K562 (cell line): ENCODE measurements around the gene HAX1. TPM values are rescaled to one million over a fixed set of nuclear protein-coding genes. Genes with fewer than 3 reads are reported as not detected.

Experiments used
- BMI1 ChIP-seq: fragments of 150-350 bp; IDR thresholded peaks from 2 replicates; pipeline ENCODE4 v1.6.1; 2014; ENCODE audit warnings: low read length
- ETV1 ChIP-seq: fragments of 450-650 bp; conservative IDR thresholded peaks from 2 replicates; pipeline ENCODE4 v1.6.1; 2016; ENCODE audit warnings: missing genetic modification characterization, control low read depth, low read depth, missing compliant biosample characterization
- FOXJ3 ChIP-seq: sonication (generic); formaldehyde crosslinking; IDR thresholded peaks from 2 replicates; pipeline ENCODE4 v1.4.0; 2020; ENCODE audit warnings: mild to moderate bottlenecking, missing genetic modification reagents
- GTF2A2 ChIP-seq: IDR thresholded peaks from 2 replicates; pipeline ENCODE4 v1.6.1; 2016; ENCODE audit warnings: mild to moderate bottlenecking, missing genetic modification characterization, missing compliant biosample characterization
- HDGF ChIP-seq: fragments of 450-650 bp; IDR thresholded peaks from 2 replicates; pipeline ENCODE4 v1.6.1; 2016
- PHF8 ChIP-seq: fragments of 200-600 bp; sonication (generic); IDR thresholded peaks from 2 replicates; pipeline ENCODE4 v1.6.1; 2012; ENCODE audit warnings: mixed run types, mild to moderate bottlenecking, inconsistent platforms, low read length, moderate library complexity, borderline replicate concordance
- RBBP5 ChIP-seq: fragments of 200-600 bp; sonication (generic); IDR thresholded peaks from 2 replicates; pipeline ENCODE4 v1.6.1; 2012; ENCODE audit warnings: borderline replicate concordance, mild to moderate bottlenecking, low read length, control low read depth, inconsistent platforms; ENCODE audit not compliant: insufficient read depth, poor library complexity, severe bottlenecking
- TSC22D4 ChIP-seq: fragments of 450-650 bp; IDR thresholded peaks from 2 replicates; pipeline ENCODE4 v1.6.1; 2016; ENCODE audit warnings: missing genetic modification characterization, missing biosample characterization, control low read depth
- WHSC1 ChIP-seq: IDR thresholded peaks from one replicate; pipeline ENCODE4 v1.6.1; 2012; ENCODE audit warnings: low read length, control low read depth, inconsistent platforms
- YY1 ChIP-seq, 3 experiments: IDR thresholded peaks; 2 replicates each; pipeline ENCODE4 v1.6.1; 2011; ENCODE audit warnings: low read length in 2 of 3, mild to moderate bottlenecking in 2 of 3, moderate library complexity in 2 of 3, borderline replicate concordance in 1 of 3, control low read depth in 1 of 3, low read depth in 1 of 3; ENCODE audit not compliant: insufficient read depth in 3 of 3, insufficient replicate concordance in 2 of 3, control insufficient read depth in 1 of 3, insufficient read length in 1 of 3; ENCODE audit errors: extremely low read depth in 1 of 3
- ZNF3 ChIP-seq: fragments of 250-450 bp; sonication (Bioruptor Pico); IDR thresholded peaks from 2 replicates; pipeline ENCODE4 v1.5.0; 2021; ENCODE audit warnings: mild to moderate bottlenecking, moderate library complexity
- ZNF75A ChIP-seq: fragments of 450-650 bp; formaldehyde crosslinking; IDR thresholded peaks from 2 replicates; pipeline ENCODE4 v1.4.0; 2020; ENCODE audit warnings: mild to moderate bottlenecking
- ZNF764 ChIP-seq: fragments of 250-450 bp; sonication (Bioruptor Pico); IDR thresholded peaks from 2 replicates; pipeline ENCODE4 v1.4.0; 2020; ENCODE audit warnings: low read depth, mild to moderate bottlenecking, moderate library complexity
- polyA plus RNA-seq, 8 experiments: library from polyadenylated mRNA; depleted of rRNA in 4 of 8; stranded (reverse) in 5 of 8; unstranded in 3 of 8; fragments of >200 nt; fragmentation: Nextera tagmentation in 2 of 8; fragmentation: Illumina TruSeq in 1 of 8; extraction: Ambion mirVana in 2 of 8; extraction: Trizol in 1 of 8; gene quantifications; 2 replicates each; pipeline versions ENCODE4 v1.2.1 to v1.2.3, GENCODE V29; 2011 to 2014; ENCODE audit warnings: inconsistent platforms in 1 of 8, missing spikeins in 1 of 8
- total RNA-seq, 7 experiments: library from RNA; depleted of rRNA in 6 of 7; stranded (reverse); fragments of >200 nt in 6 of 7; fragmentation: Illumina TruSeq in 2 of 7; extraction: Trizol in 2 of 7; gene quantifications; 2 replicates each; pipeline versions ENCODE4 v1.2.1 to v1.2.3, GENCODE V29; 2011 to 2021; ENCODE audit warnings: low replicate concordance in 1 of 7
- TF ChIP-seq, protein P1 (sequence below): fragments of 450-650 bp; IDR thresholded peaks from 2 replicates; pipeline ENCODE4 v1.6.1; 2016; ENCODE audit warnings: borderline replicate concordance
- TF ChIP-seq, protein P2 (sequence below), 2 experiments: fragments of 450-650 bp; IDR thresholded peaks; 2 replicates each; pipeline ENCODE4 v1.6.1; 2016
- TF ChIP-seq, protein P3 (sequence below): fragments of 250-450 bp; sonication (Bioruptor Pico); IDR thresholded peaks from 2 replicates; pipeline ENCODE4 v1.4.0; 2020; ENCODE audit warnings: mild to moderate bottlenecking, moderate library complexity, borderline replicate concordance

Gene HAX1
- total and polyA plus RNA-seq, 9 of the 15 experiments (the other 6 are each of a cell fraction or from before 2014, with no cell fraction given): 143 to 492 (median 234) TPM

DNA sequence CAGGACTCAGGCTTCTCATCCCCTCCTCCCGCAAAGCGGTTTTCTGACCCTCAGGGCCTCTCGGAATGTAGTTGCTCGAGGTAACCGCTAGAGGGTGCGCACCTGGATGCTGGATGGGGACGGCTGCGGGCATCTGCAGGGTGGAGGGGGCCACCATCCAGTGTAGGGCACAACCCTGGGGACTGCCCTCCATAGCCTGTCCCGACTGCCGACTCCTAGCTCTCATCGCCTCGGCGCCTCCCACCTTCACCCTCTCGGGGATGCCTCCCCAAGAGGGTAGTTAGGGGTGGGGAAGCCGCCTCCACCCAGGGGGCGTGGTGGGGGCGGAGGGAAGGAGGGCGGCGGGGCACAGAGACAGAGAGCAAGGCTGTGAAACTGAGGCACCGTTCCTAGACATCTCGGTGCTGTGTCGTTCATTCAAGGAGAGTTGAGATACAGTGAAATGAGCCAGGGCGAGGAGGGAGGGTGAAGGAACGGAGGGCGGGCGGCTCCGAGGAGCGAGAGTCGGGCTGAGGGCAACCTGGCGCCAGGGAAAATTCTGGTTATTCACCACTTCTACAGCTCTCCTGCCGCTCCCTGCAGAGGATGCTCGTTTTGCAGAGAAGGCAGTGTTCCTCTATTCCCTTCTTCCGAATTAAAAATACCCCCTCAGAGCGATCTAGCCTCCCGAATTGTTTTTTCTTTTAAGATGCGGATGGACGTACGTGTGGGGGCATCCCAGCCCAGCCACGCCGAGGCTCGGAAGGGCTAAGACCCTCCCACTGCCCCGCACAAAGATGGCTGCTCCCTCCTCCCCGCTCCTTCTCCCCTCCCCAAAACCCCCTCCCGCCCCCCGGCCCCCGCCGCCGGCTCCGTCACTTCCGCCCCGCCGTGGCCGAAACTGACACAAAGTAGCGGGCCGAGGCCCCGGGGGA is 52.5 kb downstream of the HAX1 start, which contains the start of gene ATP8B2 (continued):
- TF ChIP-seq FOXJ3 (no peak), YY1 (IDR thresholded peaks at IDR 0.05; ENCODE audit: borderline replicate concordance in 1 of 3, control insufficient read depth in 1 of 3, extremely low read depth in 1 of 3, insufficient read depth in 3 of 3, insufficient read length in 1 of 3, insufficient replicate concordance in 2 of 3, low read depth in 1 of 3, low read length in 2 of 3) (peak; percentile 86 to 94 (median 91)), GTF2A2 (tag) (no peak), ZNF3 (CRISPR knock-in tag) (no peak), RBBP5 (no peak), ETV1 (tag) (no peak), ZNF764 (no peak), TSC22D4 (tag) (no peak), BMI1 (no peak), HDGF (no peak), WHSC1 (no peak), ZNF75A (CRISPR knock-in tag) (no peak), PHF8 (no peak)
- TF ChIP-seq, protein P1, sequence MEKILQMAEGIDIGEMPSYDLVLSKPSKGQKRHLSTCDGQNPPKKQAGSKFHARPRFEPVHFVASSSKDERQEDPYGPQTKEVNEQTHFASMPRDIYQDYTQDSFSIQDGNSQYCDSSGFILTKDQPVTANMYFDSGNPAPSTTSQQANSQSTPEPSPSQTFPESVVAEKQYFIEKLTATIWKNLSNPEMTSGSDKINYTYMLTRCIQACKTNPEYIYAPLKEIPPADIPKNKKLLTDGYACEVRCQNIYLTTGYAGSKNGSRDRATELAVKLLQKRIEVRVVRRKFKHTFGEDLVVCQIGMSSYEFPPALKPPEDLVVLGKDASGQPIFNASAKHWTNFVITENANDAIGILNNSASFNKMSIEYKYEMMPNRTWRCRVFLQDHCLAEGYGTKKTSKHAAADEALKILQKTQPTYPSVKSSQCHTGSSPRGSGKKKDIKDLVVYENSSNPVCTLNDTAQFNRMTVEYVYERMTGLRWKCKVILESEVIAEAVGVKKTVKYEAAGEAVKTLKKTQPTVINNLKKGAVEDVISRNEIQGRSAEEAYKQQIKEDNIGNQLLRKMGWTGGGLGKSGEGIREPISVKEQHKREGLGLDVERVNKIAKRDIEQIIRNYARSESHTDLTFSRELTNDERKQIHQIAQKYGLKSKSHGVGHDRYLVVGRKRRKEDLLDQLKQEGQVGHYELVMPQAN: peak; percentile 45; the same call in 1 of the 2 replicates
- TF ChIP-seq, protein P2, sequence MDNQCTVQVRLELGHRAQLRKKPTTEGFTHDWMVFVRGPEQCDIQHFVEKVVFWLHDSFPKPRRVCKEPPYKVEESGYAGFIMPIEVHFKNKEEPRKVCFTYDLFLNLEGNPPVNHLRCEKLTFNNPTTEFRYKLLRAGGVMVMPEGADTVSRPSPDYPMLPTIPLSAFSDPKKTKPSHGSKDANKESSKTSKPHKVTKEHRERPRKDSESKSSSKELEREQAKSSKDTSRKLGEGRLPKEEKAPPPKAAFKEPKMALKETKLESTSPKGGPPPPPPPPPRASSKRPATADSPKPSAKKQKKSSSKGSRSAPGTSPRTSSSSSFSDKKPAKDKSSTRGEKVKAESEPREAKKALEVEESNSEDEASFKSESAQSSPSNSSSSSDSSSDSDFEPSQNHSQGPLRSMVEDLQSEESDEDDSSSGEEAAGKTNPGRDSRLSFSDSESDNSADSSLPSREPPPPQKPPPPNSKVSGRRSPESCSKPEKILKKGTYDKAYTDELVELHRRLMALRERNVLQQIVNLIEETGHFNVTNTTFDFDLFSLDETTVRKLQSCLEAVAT (IDR thresholded peaks at IDR 0.05): 0 out of 4 replicates have a peak, but pooled peaks of 1 of the 2 experiments have one; percentile 24
- TF ChIP-seq, protein P3, sequence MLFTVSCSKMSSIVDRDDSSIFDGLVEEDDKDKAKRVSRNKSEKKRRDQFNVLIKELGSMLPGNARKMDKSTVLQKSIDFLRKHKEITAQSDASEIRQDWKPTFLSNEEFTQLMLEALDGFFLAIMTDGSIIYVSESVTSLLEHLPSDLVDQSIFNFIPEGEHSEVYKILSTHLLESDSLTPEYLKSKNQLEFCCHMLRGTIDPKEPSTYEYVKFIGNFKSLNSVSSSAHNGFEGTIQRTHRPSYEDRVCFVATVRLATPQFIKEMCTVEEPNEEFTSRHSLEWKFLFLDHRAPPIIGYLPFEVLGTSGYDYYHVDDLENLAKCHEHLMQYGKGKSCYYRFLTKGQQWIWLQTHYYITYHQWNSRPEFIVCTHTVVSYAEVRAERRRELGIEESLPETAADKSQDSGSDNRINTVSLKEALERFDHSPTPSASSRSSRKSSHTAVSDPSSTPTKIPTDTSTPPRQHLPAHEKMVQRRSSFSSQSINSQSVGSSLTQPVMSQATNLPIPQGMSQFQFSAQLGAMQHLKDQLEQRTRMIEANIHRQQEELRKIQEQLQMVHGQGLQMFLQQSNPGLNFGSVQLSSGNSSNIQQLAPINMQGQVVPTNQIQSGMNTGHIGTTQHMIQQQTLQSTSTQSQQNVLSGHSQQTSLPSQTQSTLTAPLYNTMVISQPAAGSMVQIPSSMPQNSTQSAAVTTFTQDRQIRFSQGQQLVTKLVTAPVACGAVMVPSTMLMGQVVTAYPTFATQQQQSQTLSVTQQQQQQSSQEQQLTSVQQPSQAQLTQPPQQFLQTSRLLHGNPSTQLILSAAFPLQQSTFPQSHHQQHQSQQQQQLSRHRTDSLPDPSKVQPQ (CRISPR knock-in tag): no peak
